ENCODE data around the gene TMED1. TPM values are rescaled to one million over a fixed set of nuclear protein-coding genes. Genes with fewer than 3 reads are reported as not detected.

TMED1 gene
- total RNA-seq, 4 donors from 2014 or later, result 7.2 to 57.0 (median 27.2) TPM

DNA sequence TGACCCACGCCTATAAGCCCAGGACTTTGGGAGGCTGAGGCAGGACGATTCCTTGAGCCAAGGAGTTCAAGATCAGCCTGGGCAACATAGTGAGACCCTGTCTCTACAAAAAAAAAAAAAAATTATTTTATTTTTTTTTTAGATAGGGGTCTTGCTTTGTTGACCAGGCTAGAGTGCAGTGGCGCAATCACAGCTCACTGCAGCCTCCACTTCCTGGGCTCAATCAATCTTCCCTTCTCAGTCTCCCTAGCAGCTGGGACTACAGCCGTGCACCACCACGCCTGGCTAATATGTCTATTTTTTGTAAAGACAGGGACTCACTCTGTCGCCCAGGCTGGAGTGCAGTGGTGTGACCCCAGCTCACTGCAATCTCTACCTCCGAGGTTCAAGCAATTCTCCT, 16.9 kb upstream of the TMED1 start:
- no peak for TF ChIP-seq POLR2A (IDR thresholded peaks at IDR 0.05)
- TF ChIP-seq, protein P1, sequence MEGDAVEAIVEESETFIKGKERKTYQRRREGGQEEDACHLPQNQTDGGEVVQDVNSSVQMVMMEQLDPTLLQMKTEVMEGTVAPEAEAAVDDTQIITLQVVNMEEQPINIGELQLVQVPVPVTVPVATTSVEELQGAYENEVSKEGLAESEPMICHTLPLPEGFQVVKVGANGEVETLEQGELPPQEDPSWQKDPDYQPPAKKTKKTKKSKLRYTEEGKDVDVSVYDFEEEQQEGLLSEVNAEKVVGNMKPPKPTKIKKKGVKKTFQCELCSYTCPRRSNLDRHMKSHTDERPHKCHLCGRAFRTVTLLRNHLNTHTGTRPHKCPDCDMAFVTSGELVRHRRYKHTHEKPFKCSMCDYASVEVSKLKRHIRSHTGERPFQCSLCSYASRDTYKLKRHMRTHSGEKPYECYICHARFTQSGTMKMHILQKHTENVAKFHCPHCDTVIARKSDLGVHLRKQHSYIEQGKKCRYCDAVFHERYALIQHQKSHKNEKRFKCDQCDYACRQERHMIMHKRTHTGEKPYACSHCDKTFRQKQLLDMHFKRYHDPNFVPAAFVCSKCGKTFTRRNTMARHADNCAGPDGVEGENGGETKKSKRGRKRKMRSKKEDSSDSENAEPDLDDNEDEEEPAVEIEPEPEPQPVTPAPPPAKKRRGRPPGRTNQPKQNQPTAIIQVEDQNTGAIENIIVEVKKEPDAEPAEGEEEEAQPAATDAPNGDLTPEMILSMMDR (IDR thresholded peaks at IDR 0.05), result no peak
- no peaks in the 10 kb centered on the region for H3K4me1 ChIP-seq
- no peak overlapping the region for H3K27ac ChIP-seq
- no peaks in the 10 kb centered on the region for H3K9me3 ChIP-seq
- no peaks in the 10 kb centered on the region for H3K36me3 ChIP-seq
- H3K27me3 ChIP-seq, result no peaks in the 10 kb centered on the region
- intact Hi-C loops (cut with DNase I; ENCODE audit: low total_unique reads), result no loop called here
- no peak overlapping the region for H3K4me3 ChIP-seq
- no peak for DNase-seq

DNA sequence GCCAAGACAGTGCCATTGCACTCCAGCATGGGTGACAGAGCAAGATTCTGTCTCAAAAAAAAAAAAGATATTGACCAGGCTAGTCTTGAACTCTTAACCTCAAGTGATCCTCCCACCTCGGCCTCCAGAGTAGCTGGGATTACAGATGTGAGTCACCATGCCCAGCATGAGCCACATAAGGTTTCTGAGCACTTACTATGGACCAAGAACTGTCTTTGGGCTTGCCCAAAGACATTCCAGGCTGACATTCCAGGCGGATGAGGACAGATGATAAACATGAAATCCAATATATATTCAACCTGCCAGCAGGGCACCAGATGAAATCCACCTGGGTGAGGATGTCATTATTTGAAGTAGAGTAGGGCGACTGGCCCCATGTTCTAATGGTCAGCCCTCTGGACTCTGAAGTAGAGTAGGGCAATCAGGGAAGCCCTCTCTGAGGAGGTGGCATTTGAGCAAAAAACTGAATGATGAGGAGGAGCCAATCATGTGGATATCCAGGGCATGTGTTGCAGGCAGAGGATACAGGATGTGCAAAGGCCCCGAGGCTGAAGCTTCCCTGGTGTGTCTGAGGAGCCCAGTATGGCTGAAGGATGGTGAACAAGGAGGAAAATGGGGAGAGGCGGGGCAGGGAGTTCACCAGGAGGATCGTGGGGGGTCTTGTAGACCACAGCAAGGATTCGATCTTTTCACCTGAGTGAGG, 16.2 kb upstream of the TMED1 start:
- Histone ChIP-seq H3K27ac (no peak overlapping the region), H3K4me3 (no peak overlapping the region), H3K4me1 (no peaks in the 10 kb centered on the region), H3K27me3 (no peaks in the 10 kb centered on the region), H3K36me3 (no peaks in the 10 kb centered on the region), H3K9me3 (no peaks in the 10 kb centered on the region)
- DNase-seq, result no peak
- intact Hi-C loops (cut with DNase I; ENCODE audit: low total_unique reads), result no loop called here
- no peak for TF ChIP-seq POLR2A (IDR thresholded peaks at IDR 0.05)
- TF ChIP-seq, protein P1 (IDR thresholded peaks at IDR 0.05), result no peak

DNA sequence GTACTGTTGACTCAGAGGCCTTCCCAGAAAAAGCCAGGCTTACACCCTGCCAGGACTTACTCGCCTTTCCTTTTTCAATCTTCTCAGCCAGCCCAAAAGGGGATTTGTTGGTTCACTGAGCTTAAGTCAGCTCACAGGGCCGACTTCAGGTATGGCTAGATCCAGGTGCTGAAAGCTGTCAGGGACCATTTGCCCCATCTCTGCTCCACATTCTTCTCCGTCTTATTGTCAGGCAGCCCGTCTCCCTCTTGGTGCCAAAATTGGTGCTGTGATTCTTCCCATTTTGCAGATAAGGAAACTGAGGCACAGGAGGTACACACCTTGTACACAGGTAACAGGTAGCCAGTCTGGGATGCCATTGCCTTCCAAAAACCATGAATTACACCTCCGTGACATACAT, 14.6 kb upstream of the TMED1 start:
- intact Hi-C loops (cut with DNase I; ENCODE audit: low total_unique reads), result no loop called here
- Histone ChIP-seq H3K9me3 (no peaks in the 10 kb centered on the region), H3K4me3 (no peak overlapping the region), H3K4me1 (no peaks in the 10 kb centered on the region), H3K27ac (no peak overlapping the region), H3K36me3 (no peaks in the 10 kb centered on the region), H3K27me3 (no peaks in the 10 kb centered on the region)
- DNase-seq, result no peak
- TF ChIP-seq POLR2A (IDR thresholded peaks at IDR 0.05), result no peak
- TF ChIP-seq, protein P1 (IDR thresholded peaks at IDR 0.05), result no peak

DNA sequence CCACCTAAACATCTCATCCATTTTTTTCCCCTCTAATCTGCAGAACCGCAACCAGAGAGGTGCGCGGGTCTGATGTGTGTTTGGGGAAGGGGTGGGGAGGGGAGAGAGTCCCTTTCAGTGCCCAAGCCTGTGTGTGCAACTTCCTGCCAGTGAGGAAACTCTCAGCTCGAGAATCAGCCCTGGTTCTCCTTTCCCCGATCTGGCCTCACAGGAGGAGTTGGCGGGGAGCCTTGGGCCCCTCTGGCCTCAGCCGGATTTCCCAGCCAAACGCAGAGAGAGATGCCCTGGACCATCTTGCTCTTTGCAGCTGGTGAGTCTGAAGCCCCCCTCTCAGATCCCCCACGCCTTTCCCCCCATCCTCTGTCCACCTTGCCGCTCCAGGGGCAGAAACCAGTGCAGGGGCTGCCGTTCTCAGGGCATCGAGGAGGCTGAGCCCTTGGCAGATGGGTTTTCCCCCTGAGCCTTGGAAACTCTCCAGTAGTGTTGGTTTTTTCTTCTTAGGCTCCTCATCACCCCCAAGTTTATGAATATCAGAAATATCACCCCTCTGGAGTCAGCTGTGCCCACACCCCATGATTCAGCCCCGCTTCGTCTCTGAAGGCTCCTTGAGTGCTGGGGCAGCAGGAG, 12.3 kb upstream of the TMED1 start, which contains the start of gene C19orf38:
C19orf38 (plus strand) TSS at position 186 of the 627 bp plus-strand sequence; CDS start at position 280, 94 bp downstream.
- H3K36me3 ChIP-seq, result no peaks in the 10 kb centered on the region
- no peaks in the 10 kb centered on the region for H3K9me3 ChIP-seq
- no peaks in the 10 kb centered on the region for H3K4me1 ChIP-seq
- intact Hi-C loops (cut with DNase I; ENCODE audit: low total_unique reads), result no loop called here
- DNase-seq, result no peak
- TF ChIP-seq POLR2A (IDR thresholded peaks at IDR 0.05), result no peak
- TF ChIP-seq, protein P1 (IDR thresholded peaks at IDR 0.05), result no peak
- H3K27ac ChIP-seq, result no peak within 1 kb of the TSS
- no peak within 1 kb of the TSS for H3K4me3 ChIP-seq
- no peaks in the 10 kb centered on the region for H3K27me3 ChIP-seq

DNA sequence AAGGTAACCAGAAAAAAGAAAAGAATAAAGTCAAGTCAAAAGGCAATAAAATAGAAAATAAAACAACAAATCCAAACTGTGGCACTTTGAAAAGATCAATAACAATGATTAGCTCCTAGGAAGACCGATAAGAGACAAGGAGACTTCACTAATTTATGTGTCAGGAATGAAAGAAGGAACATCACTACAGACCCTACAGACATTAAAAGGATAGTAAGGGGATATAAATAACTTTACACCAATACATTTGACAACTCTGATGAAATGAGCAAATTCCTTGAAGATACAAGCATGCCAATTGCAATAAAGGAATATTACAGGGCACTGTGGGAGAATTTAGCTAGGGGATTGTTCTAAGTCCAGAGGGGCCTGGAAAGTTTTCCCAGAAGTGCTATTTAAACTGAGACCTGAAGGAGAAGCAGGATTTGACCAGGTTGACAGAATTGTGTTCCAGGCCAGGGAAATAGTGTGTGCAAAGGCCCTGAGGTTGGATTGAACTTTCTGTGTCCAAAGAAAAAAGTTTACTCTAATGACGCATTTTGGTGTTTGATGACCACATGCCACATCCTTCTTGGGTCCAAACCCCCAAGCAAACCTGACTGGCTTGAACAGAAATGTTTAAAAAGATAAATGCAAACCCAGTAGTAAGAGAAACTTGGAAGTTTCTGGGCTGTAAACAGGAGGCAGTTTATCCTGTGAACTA, 10.6 kb upstream of the TMED1 start:
- no peaks in the 10 kb centered on the region for H3K27me3 ChIP-seq
- no peak overlapping the region for H3K4me3 ChIP-seq
- no peaks in the 10 kb centered on the region for H3K4me1 ChIP-seq
- intact Hi-C loops (cut with DNase I; ENCODE audit: low total_unique reads), result no loop called here
- no peak for DNase-seq
- H3K36me3 ChIP-seq, result no peaks in the 10 kb centered on the region
- no peak for TF ChIP-seq POLR2A (IDR thresholded peaks at IDR 0.05)
- TF ChIP-seq, protein P1 (IDR thresholded peaks at IDR 0.05), result no peak
- no peak overlapping the region for H3K27ac ChIP-seq
- no peaks in the 10 kb centered on the region for H3K9me3 ChIP-seq

All from uterus (tissue), 4 donors.